T47D (cell line): ENCODE results near the gene GATC.

Experiments used
- DNase-seq, 2 experiments: peaks; one replicate each; pipeline versions ENCODE4 v3.0.0 to v3.0.0-alpha.2; 2011 to 2012; ENCODE audit warnings: low read depth in 1 of 2, low spot score in 1 of 2
- JUND ChIP-seq: IDR thresholded peaks from 2 replicates; pipeline ENCODE4 v1.6.1; 2012; ENCODE audit warnings: low read depth
- in situ Hi-C: cut with HindIII; loops from 2 replicates; pipeline ENCODE4 v1.10.0; 2016; ENCODE audit warnings: low sequenced_read_pairs, low pct_unique_long_range_greater_than_20kb

Gene GATC

GRCh38 chr12:120416490-120417216 is 29.6 kb upstream of the GATC start:
- no peak for DNase-seq
- in situ Hi-C loops = no loop called here
- no peak for TF ChIP-seq JUND

GRCh38 chr12:120417917-120418580 is 28.2 kb upstream of the GATC start:
- in situ Hi-C loops = no loop called here
- no peak for DNase-seq
- TF ChIP-seq JUND = no peak

- TF ChIP-seq JUND = no peak
- DNase-seq = peak in 1 of 2 experiments; percentile 58
- in situ Hi-C loops = no loop called here
Measured at GRCh38 chr12:120421701-120422100, 24.5 kb upstream of the GATC start.

GRCh38 chr12:120422892-120423456 is 23.3 kb upstream of the GATC start:
- in situ Hi-C loops = no loop called here
- no peak for DNase-seq
- no peak for TF ChIP-seq JUND

GRCh38 chr12:120425797-120426196 is 20.4 kb upstream of the GATC start:
- TF ChIP-seq JUND = no peak
- in situ Hi-C loops = no loop called here
- DNase-seq = no peak

- TF ChIP-seq JUND = no peak
- no peak for DNase-seq
- in situ Hi-C loops = no loop called here
Measured at GRCh38 chr12:120428597-120429229, 17.5 kb upstream of the GATC start.

GRCh38 chr12:120429368-120429767 is 16.9 kb upstream of the GATC start:
- in situ Hi-C loops = no loop called here
- TF ChIP-seq JUND = no peak
- DNase-seq = no peak

- in situ Hi-C loops = no loop called here
- DNase-seq = no peak
- TF ChIP-seq JUND = no peak
Measured at GRCh38 chr12:120432772-120433525, 13.3 kb upstream of the GATC start.

GRCh38 chr12:120437735-120438494 is 8.3 kb upstream of the GATC start, which contains the start of gene COX6A1:
Gene COX6A1 (plus strand): TSS chr12:120438113. CDS start chr12:120438127, 14 bp downstream.
- DNase-seq = peak; percentile 98 to 100
- in situ Hi-C loops = no loop called here
- no peak for TF ChIP-seq JUND

GRCh38 chr12:120438495-120439198 is 7.6 kb upstream of the GATC start:
- DNase-seq = no peak
- TF ChIP-seq JUND = no peak
- in situ Hi-C loops = no loop called here

- peak; percentile 74 to 79 for DNase-seq
Measured at GRCh38 chr12:120439646-120440247, 6.5 kb upstream of the GATC start.

More at GRCh38 chr12:120439646-120440247, 6.5 kb upstream of the GATC start:
- no peak for TF ChIP-seq JUND
- in situ Hi-C loops = no loop called here
